Osteoblast (primary cell): Measurements from ENCODE around the gene ZNF711. TPM values are rescaled to one million over a fixed set of nuclear protein-coding genes. Genes with fewer than 3 reads are reported as not detected.

Experiments
- DNase-seq: peaks from one replicate; pipeline ENCODE4 v3.0.0; 2011; ENCODE audit warnings: low spot score, mixed read lengths; ENCODE audit not compliant: insufficient read length; ENCODE audit errors: missing footprints
- H2AFZ ChIP-seq: 2 replicates; pipeline ENCODE4 v1.6.0; 2011; ENCODE audit warnings: mild to moderate bottlenecking, low read length
- H3K27ac ChIP-seq: 2 replicates; pipeline ENCODE4 v1.5.1; 2011; ENCODE audit warnings: mild to moderate bottlenecking, low read depth, low read length, moderate library complexity
- H3K27me3 ChIP-seq: 2 replicates; pipeline ENCODE4 v1.6.0; 2012; ENCODE audit warnings: mild to moderate bottlenecking, control low read depth, inconsistent platforms, low read length, moderate library complexity; ENCODE audit not compliant: insufficient read depth
- H3K36me3 ChIP-seq: 2 replicates; pipeline ENCODE4 v1.5.1; 2011; ENCODE audit warnings: mild to moderate bottlenecking, low read length, control low read depth, moderate library complexity; ENCODE audit not compliant: insufficient read depth
- H3K4me1 ChIP-seq: 2 replicates; pipeline ENCODE4 v1.5.1; 2011; ENCODE audit warnings: mild to moderate bottlenecking, low read length, control low read depth, moderate library complexity; ENCODE audit not compliant: insufficient read depth
- H3K4me2 ChIP-seq: 2 replicates; pipeline ENCODE4 v1.6.0; 2011; ENCODE audit warnings: mild to moderate bottlenecking, low read length; ENCODE audit not compliant: insufficient read depth
- H3K4me3 ChIP-seq: fragments of 200-600 bp; sonication (generic); 3 replicates; pipeline ENCODE4 v1.5.1; 2012; ENCODE audit warnings: mild to moderate bottlenecking, low read length, inconsistent platforms; ENCODE audit not compliant: insufficient read depth
- H3K79me2 ChIP-seq: 2 replicates; pipeline ENCODE4 v1.6.0; 2012; ENCODE audit warnings: mild to moderate bottlenecking, low read length, control low read depth, inconsistent platforms; ENCODE audit not compliant: insufficient read depth
- H3K9me3 ChIP-seq: 2 replicates; pipeline ENCODE4 v1.5.1; 2011; ENCODE audit warnings: low read depth, low read length, control low read depth
- H4K20me1 ChIP-seq: 2 replicates; pipeline ENCODE4 v1.6.0; 2012; ENCODE audit warnings: mild to moderate bottlenecking, low read length, control low read depth; ENCODE audit not compliant: insufficient read depth
- CTCF ChIP-seq: IDR thresholded peaks from 2 replicates; pipeline ENCODE4 v1.5.1; 2011; ENCODE audit warnings: mild to moderate bottlenecking, low read depth, low read length, moderate library complexity; ENCODE audit errors: extremely low read depth
- total RNA-seq: library from RNA; depleted of rRNA; stranded (reverse); fragments of >200 nt; gene quantifications from 2 replicates; pipeline ENCODE4 v1.2.3, GENCODE V29; 2012

ZNF711 gene
- total RNA-seq, 1 donor, result 1.4 TPM

- H3K4me3 ChIP-seq, result no peak overlapping the region
- no peaks in the 10 kb centered on the region for H3K4me1 ChIP-seq
- H3K27me3 ChIP-seq, result no peaks in the 10 kb centered on the region
- no peaks in the 10 kb centered on the region for H3K36me3 ChIP-seq
- no peak overlapping the region for H3K4me2 ChIP-seq
- TF ChIP-seq CTCF, result no peak
- H3K27ac ChIP-seq, result no peak overlapping the region
- no peak overlapping the region for H2AFZ ChIP-seq
- no peak for DNase-seq
- no peaks in the 10 kb centered on the region for H3K9me3 ChIP-seq
- H4K20me1 ChIP-seq, result no peaks in the 10 kb centered on the region
- H3K79me2 ChIP-seq, result no peaks in the 10 kb centered on the region
Measured at GRCh38 chrX:85215946-85216345, 27.8 kb upstream of the ZNF711 start.

GRCh38 chrX:85221361-85221760, 22.4 kb upstream of the ZNF711 start:
- H3K4me1 ChIP-seq, result no peaks in the 10 kb centered on the region
- TF ChIP-seq CTCF, result no peak
- DNase-seq, result no peak

GRCh38 chrX:85223359-85223758, 20.4 kb upstream of the ZNF711 start:
- Histone ChIP-seq H3K4me3 (no peak overlapping the region), H3K4me2 (no peak overlapping the region)

More at GRCh38 chrX:85221361-85221760, 22.4 kb upstream of the ZNF711 start:
- no peaks in the 10 kb centered on the region for H3K79me2 ChIP-seq
- H2AFZ ChIP-seq, result no peak overlapping the region
- H3K36me3 ChIP-seq, result no peaks in the 10 kb centered on the region
- no peaks in the 10 kb centered on the region for H4K20me1 ChIP-seq
- H3K27me3 ChIP-seq, result no peaks in the 10 kb centered on the region
- no peak overlapping the region for H3K27ac ChIP-seq
- no peak overlapping the region for H3K4me3 ChIP-seq
- no peaks in the 10 kb centered on the region for H3K9me3 ChIP-seq
- H3K4me2 ChIP-seq, result no peak overlapping the region

GRCh38 chrX:85243155-85243554, 636 bp upstream of the ZNF711 start:
- DNase-seq, result peak; percentile 61
- no peaks in the 10 kb centered on the region for H4K20me1 ChIP-seq
- no peak overlapping the region for H3K27ac ChIP-seq
- H3K9me3 ChIP-seq, result no peaks in the 10 kb centered on the region
- no peaks in the 10 kb centered on the region for H3K27me3 ChIP-seq
- H3K79me2 ChIP-seq, result no peaks in the 10 kb centered on the region
- no peak overlapping the region for H3K4me3 ChIP-seq
- no peaks in the 10 kb centered on the region for H3K4me1 ChIP-seq
- peak overlapping the region; percentile 1 for H2AFZ ChIP-seq
- no peak for TF ChIP-seq CTCF
- no peaks in the 10 kb centered on the region for H3K36me3 ChIP-seq
- peak overlapping the region; percentile 66 for H3K4me2 ChIP-seq

More at GRCh38 chrX:85223359-85223758, 20.4 kb upstream of the ZNF711 start:
- H3K9me3 ChIP-seq, result no peaks in the 10 kb centered on the region
- no peak overlapping the region for H3K27ac ChIP-seq
- H3K4me1 ChIP-seq, result no peaks in the 10 kb centered on the region
- H3K36me3 ChIP-seq, result no peaks in the 10 kb centered on the region
- H3K27me3 ChIP-seq, result no peaks in the 10 kb centered on the region
- no peak for TF ChIP-seq CTCF
- H2AFZ ChIP-seq, result no peak overlapping the region
- H4K20me1 ChIP-seq, result no peaks in the 10 kb centered on the region
- no peaks in the 10 kb centered on the region for H3K79me2 ChIP-seq
- DNase-seq, result no peak
